Endothelial cell of umbilical vein (primary cell): ENCODE data around the gene OSBPL1A. TPM values are rescaled to one million over a fixed set of nuclear protein-coding genes. Genes with fewer than 3 reads are reported as not detected.

Experiments
- BruUV-seq: library from RNA; stranded (reverse); fragments of 400-500 nt; replicated peaks from 2 replicates; lab custom pipeline; 2021; lab: Mats Ljungman, UMichigan
- CTCF ChIA-PET: fragments of 300-600, 350-600 bp; sonication (Branson Sonifier 250); formaldehyde crosslinking; loops from one replicate; lab custom pipeline; 2021; ENCODE audit warnings: antibody characterized with exemption, inconsistent platforms; lab: Charles Lee
- POLR2A ChIA-PET: fragments of 300-600, 350-600 bp; sonication (Branson Sonifier 250); formaldehyde crosslinking; loops from one replicate; lab custom pipeline; 2021; ENCODE audit warnings: antibody characterized with exemption, inconsistent platforms; lab: Charles Lee
- DNase-seq: peaks from one replicate; pipeline ENCODE4 v3.0.0-alpha.2; 2011; ENCODE audit warnings: low read depth, low spot score
- FAIRE-seq: peaks from 2 replicates; lab custom pipeline; 2011; peaks lifted over from hg19 to GRCh38; lab: Jason Lieb, UNC
- H2AFZ ChIP-seq: 2 replicates; pipeline ENCODE4 v1.6.0; 2012; ENCODE audit warnings: low read depth, low read length, control low read depth, inconsistent platforms
- H3K27ac ChIP-seq: 2 replicates; pipeline ENCODE4 v1.5.1; 2011; ENCODE audit warnings: low read depth, mild to moderate bottlenecking, control low read depth, low read length, moderate library complexity; ENCODE audit not compliant: insufficient read depth
- H3K27me3 ChIP-seq, 2 experiments: 2 replicates each; pipeline versions ENCODE4 v1.6.0 to v1.6.1; 2011; ENCODE audit warnings: low read length in 2 of 2, mixed read lengths in 1 of 2; ENCODE audit not compliant: control insufficient read depth in 2 of 2, insufficient read depth in 2 of 2
- H3K36me3 ChIP-seq, 2 experiments: 2 replicates in 1 of 2; 3 replicates in 1 of 2; pipeline ENCODE4 v1.5.1; 2011; ENCODE audit warnings: low read length in 2 of 2, mild to moderate bottlenecking in 1 of 2, moderate library complexity in 1 of 2; ENCODE audit not compliant: control insufficient read depth in 2 of 2, insufficient read depth in 2 of 2; ENCODE audit errors: extremely low read depth in 1 of 2
- H3K4me1 ChIP-seq: 3 replicates; pipeline ENCODE4 v1.5.1; 2011; ENCODE audit warnings: mild to moderate bottlenecking, low read length; ENCODE audit not compliant: control insufficient read depth, insufficient read depth; ENCODE audit errors: extremely low read depth
- H3K4me2 ChIP-seq: 2 replicates; pipeline ENCODE4 v1.6.1; 2011; ENCODE audit warnings: low read length, control low read depth, mixed read lengths; ENCODE audit not compliant: insufficient read depth
- H3K4me3 ChIP-seq, 3 experiments: fragments of 200-600 bp in 1 of 3; sonication (generic), shearing (Covaris generic) in 1 of 3; replicated peaks in 1 of 3; 2 replicates each; pipeline ENCODE4 v1.5.1; 2011 to 2016; ENCODE audit warnings: control low read depth in 3 of 3, low read length in 3 of 3, mild to moderate bottlenecking in 2 of 3, inconsistent platforms in 1 of 3, low read depth in 1 of 3, moderate library complexity in 1 of 3; ENCODE audit not compliant: insufficient read depth in 1 of 3
- H3K79me2 ChIP-seq: 2 replicates; pipeline ENCODE4 v1.6.0; 2012; ENCODE audit warnings: low read length, inconsistent platforms; ENCODE audit not compliant: control insufficient read depth, insufficient read depth
- H3K9ac ChIP-seq: replicated peaks from 2 replicates; pipeline ENCODE3; 2011; ENCODE audit warnings: low read length, control low read depth; ENCODE audit not compliant: insufficient read depth; ENCODE audit errors: extremely low read depth
- H3K9me1 ChIP-seq: replicated peaks from 3 replicates; pipeline ENCODE4 v1.6.0; 2011; ENCODE audit warnings: mild to moderate bottlenecking, low read length; ENCODE audit not compliant: control insufficient read depth, insufficient read depth; ENCODE audit errors: extremely low read depth
- H3K9me3 ChIP-seq: replicated peaks from 2 replicates; pipeline ENCODE4 v1.5.1; 2012; ENCODE audit warnings: low read length, inconsistent platforms; ENCODE audit not compliant: control insufficient read depth, insufficient read depth
- H4K20me1 ChIP-seq: replicated peaks from 2 replicates; pipeline ENCODE3; 2011; ENCODE audit warnings: mild to moderate bottlenecking, low read length; ENCODE audit not compliant: control insufficient read depth, insufficient read depth; ENCODE audit errors: extremely low read depth
- FOS ChIP-seq: IDR thresholded peaks from 2 replicates; pipeline ENCODE4 v1.6.1; 2011; ENCODE audit warnings: mild to moderate bottlenecking, low read length, moderate library complexity, borderline replicate concordance; ENCODE audit not compliant: insufficient read depth
- JUN ChIP-seq: IDR thresholded peaks from 2 replicates; pipeline ENCODE4 v1.6.1; 2011; ENCODE audit warnings: borderline replicate concordance, low read depth; ENCODE audit not compliant: insufficient read length, insufficient read depth
- MYC ChIP-seq: IDR thresholded peaks from one replicate; pipeline ENCODE4 v1.6.1; 2011; ENCODE audit warnings: mild to moderate bottlenecking, low read depth, low read length
- POLR2AphosphoS5 ChIP-seq: IDR thresholded peaks from 2 replicates; pipeline ENCODE4 v1.6.1; 2012; ENCODE audit warnings: low read depth, mild to moderate bottlenecking, control low read depth, low read length, moderate library complexity; ENCODE audit not compliant: insufficient read depth
- dilution Hi-C: fragments of 300-500 bp; cut with MboI; formaldehyde crosslinking; loops from one replicate; pipeline ENCODE4 v1.15.0; 2019; ENCODE audit warnings: low sequenced_read_pairs; ENCODE audit not compliant: extremely low pct_ligation_motif_present
- intact Hi-C: fragments of 100-400 bp; cut with micrococcal nuclease; formaldehyde crosslinking; loops from one replicate; pipeline ENCODE4 v1.10.0; 2022
- polyA plus RNA-seq, 4 experiments: library from polyadenylated mRNA; depleted of rRNA in 3 of 4; stranded (reverse) in 3 of 4; unstranded in 1 of 4; fragments of >200 nt; gene quantifications; 2 replicates each; pipeline versions ENCODE4 v1.2.1 to v1.2.3, GENCODE V29; 2011 to 2012; ENCODE audit warnings: missing spikeins in 1 of 4
- total RNA-seq: library from RNA; stranded (reverse); gene quantifications from 2 replicates; pipeline ENCODE4 v1.2.3, GENCODE V29; 2021
- TF ChIP-seq, protein P1 (sequence below), 2 donors: IDR thresholded peaks; 1 replicate in 1 of 2; 2 replicates in 1 of 2; pipeline ENCODE4 v1.5.1; 2011; ENCODE audit warnings: low read length in 2 of 2, mild to moderate bottlenecking in 2 of 2, moderate library complexity in 2 of 2, control low read depth in 1 of 2, inconsistent platforms in 1 of 2, low read depth in 1 of 2; ENCODE audit not compliant: insufficient read depth in 1 of 2; ENCODE audit errors: extremely low read depth in 1 of 2
- TF ChIP-seq, protein P2 (sequence below): IDR thresholded peaks from 2 replicates; pipeline ENCODE4 v1.6.1; 2011; ENCODE audit not compliant: insufficient read depth, insufficient read length

OSBPL1A gene
- total and polyA plus RNA-seq, 2 donors (not counting 3 experiments of a cell fraction or from before 2014, with no cell fraction given), result 6.4 to 16.5 TPM

DNA sequence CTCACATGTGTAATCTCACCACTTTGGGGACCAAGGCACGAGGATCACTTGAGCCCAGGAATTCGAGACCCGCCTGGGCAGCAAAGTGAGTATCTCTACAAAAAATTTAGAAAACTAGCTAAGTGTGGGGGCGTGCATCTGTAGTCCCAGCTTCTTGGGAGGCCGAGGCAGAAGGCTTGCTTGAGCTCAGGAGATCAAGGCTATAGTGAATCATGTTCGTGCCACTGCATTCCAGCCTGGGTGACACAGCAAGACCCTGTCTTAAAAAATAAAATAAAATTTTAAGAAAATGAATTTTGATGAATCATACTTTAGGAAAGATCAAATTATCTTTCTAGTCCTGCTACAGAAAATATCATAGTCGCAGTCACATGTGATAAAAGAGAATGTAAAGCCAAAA is 211.8 kb downstream of the OSBPL1A start:
- no peak overlapping the region for H3K4me3 ChIP-seq
- H3K27ac ChIP-seq, result no peak overlapping the region
- no peak overlapping the region for H2AFZ ChIP-seq
- BruUV-seq, result no TSS peak
- no peak overlapping the region for H3K9ac ChIP-seq
- no peak for FAIRE-seq
- no peak overlapping the region for H3K4me2 ChIP-seq
- no peaks in the 10 kb centered on the region for H4K20me1 ChIP-seq
- dilution Hi-C loops, result no loop called here
- CTCF ChIA-PET, result interaction anchor here (0.7 to 1.0 kb wide), 2 partner anchors 9 to 1312 kb away, joined by 3 read pairs; no protein-coding TSS in a partner anchor
- DNase-seq, result no peak
- no peaks in the 10 kb centered on the region for H3K4me1 ChIP-seq
- no peaks in the 10 kb centered on the region for H3K9me1 ChIP-seq
- H3K36me3 ChIP-seq, result no peaks in the 10 kb centered on the region
- POLR2A ChIA-PET, result no interaction called here
- H3K79me2 ChIP-seq, result no peaks in the 10 kb centered on the region
- intact Hi-C loops, result no loop called here
- TF ChIP-seq MYC (no peak), POLR2AphosphoS5 (no peak), JUN (no peak), FOS (no peak)
- TF ChIP-seq, protein P1, sequence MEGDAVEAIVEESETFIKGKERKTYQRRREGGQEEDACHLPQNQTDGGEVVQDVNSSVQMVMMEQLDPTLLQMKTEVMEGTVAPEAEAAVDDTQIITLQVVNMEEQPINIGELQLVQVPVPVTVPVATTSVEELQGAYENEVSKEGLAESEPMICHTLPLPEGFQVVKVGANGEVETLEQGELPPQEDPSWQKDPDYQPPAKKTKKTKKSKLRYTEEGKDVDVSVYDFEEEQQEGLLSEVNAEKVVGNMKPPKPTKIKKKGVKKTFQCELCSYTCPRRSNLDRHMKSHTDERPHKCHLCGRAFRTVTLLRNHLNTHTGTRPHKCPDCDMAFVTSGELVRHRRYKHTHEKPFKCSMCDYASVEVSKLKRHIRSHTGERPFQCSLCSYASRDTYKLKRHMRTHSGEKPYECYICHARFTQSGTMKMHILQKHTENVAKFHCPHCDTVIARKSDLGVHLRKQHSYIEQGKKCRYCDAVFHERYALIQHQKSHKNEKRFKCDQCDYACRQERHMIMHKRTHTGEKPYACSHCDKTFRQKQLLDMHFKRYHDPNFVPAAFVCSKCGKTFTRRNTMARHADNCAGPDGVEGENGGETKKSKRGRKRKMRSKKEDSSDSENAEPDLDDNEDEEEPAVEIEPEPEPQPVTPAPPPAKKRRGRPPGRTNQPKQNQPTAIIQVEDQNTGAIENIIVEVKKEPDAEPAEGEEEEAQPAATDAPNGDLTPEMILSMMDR (IDR thresholded peaks at IDR 0.05; ENCODE audit: extremely low read depth in 1 of 2, insufficient read depth in 1 of 2, low read depth in 1 of 2, low read length in 2 of 2), result no peak
- TF ChIP-seq, protein P2, sequence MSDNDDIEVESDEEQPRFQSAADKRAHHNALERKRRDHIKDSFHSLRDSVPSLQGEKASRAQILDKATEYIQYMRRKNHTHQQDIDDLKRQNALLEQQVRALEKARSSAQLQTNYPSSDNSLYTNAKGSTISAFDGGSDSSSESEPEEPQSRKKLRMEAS, result no peak
- H3K27me3 ChIP-seq, result no peaks in the 10 kb centered on the region
- no peaks in the 10 kb centered on the region for H3K9me3 ChIP-seq
